A673 (cell line): Measurements from ENCODE around the gene ATRX. TPM values are rescaled to one million over a fixed set of nuclear protein-coding genes. Genes with fewer than 3 reads are reported as not detected.

ENCODE experiments used
- BruUV-seq: library from RNA; stranded (reverse); fragments of 400-500 nt; replicated peaks from 2 replicates; lab custom pipeline; 2021; lab: Mats Ljungman, UMichigan
- CTCF ChIA-PET: fragments of 300-600 bp; sonication (Branson Sonifier 250); formaldehyde crosslinking; loops from one replicate; lab custom pipeline; 2022; ENCODE audit warnings: antibody characterized with exemption; lab: Charles Lee
- POLR2A ChIA-PET: fragments of 300-600 bp; sonication (Branson Sonifier 250); formaldehyde crosslinking; loops from one replicate; lab custom pipeline; 2022; ENCODE audit warnings: antibody characterized with exemption; ENCODE audit not compliant: low non-redundant PET; lab: Charles Lee
- DNase-seq: peaks from one replicate; pipeline ENCODE4 v3.0.0-alpha.2; 2015; ENCODE audit warnings: low spot score
- H3K27ac ChIP-seq: fragments of 200-600 bp; sonication (generic); 2 replicates; pipeline ENCODE4 v1.5.1; 2016; ENCODE audit warnings: mixed run types, low read depth, mild to moderate bottlenecking, mixed read lengths, antibody characterized with exemption, low read length; ENCODE audit not compliant: poor library complexity, severe bottlenecking
- H3K27me3 ChIP-seq: fragments of 200-600 bp; sonication (generic); replicated peaks from 2 replicates; pipeline ENCODE4 v1.6.1; 2017; ENCODE audit warnings: mixed run types, low read depth, mild to moderate bottlenecking, mixed read lengths, antibody characterized with exemption, low read length; ENCODE audit not compliant: insufficient read depth, poor library complexity
- H3K36me3 ChIP-seq: fragments of 200-600 bp; sonication (generic); 2 replicates; pipeline ENCODE4 v1.6.1; 2016; ENCODE audit warnings: mixed run types, mild to moderate bottlenecking, mixed read lengths, antibody characterized with exemption, low read length; ENCODE audit not compliant: insufficient read depth, poor library complexity, severe bottlenecking
- H3K4me1 ChIP-seq: fragments of 200-600 bp; sonication (generic); 2 replicates; pipeline ENCODE4 v1.6.1; 2017; ENCODE audit warnings: mixed run types, mild to moderate bottlenecking, mixed read lengths, antibody characterized with exemption, low read length; ENCODE audit not compliant: insufficient read depth, poor library complexity, severe bottlenecking
- H3K4me3 ChIP-seq: fragments of 200-600 bp; sonication (generic); 2 replicates; pipeline ENCODE4 v1.5.1; 2016; ENCODE audit warnings: low read depth, mixed run types, mild to moderate bottlenecking, mixed read lengths, low read length; ENCODE audit not compliant: poor library complexity, severe bottlenecking
- H3K9me3 ChIP-seq: fragments of 200-600 bp; sonication (generic); 2 replicates; pipeline ENCODE4 v1.6.1; 2016; ENCODE audit warnings: mixed run types, low read depth, mild to moderate bottlenecking, mixed read lengths, antibody characterized with exemption, low read length; ENCODE audit not compliant: poor library complexity, severe bottlenecking
- EZH2 ChIP-seq: fragments of 200-600 bp; sonication (generic); IDR thresholded peaks from 2 replicates; pipeline ENCODE4 v1.6.1; 2017; ENCODE audit warnings: borderline replicate concordance, low read depth, mild to moderate bottlenecking, mixed read lengths, antibody characterized with exemption, low read length; ENCODE audit not compliant: poor library complexity, severe bottlenecking
- intact Hi-C: fragments of 100-400 bp; cut with micrococcal nuclease; formaldehyde crosslinking; loops from one replicate; pipeline ENCODE4 v1.10.0; 2022; ENCODE audit not compliant: unreplicated experiment
- total RNA-seq: library from RNA; stranded (reverse); gene quantifications from 2 replicates; pipeline ENCODE4 v1.2.3, GENCODE V29; 2021
- TF ChIP-seq, protein P1 (sequence below): fragments of 300-800, 200-600 bp; sonication (generic); conservative IDR thresholded peaks from 2 replicates; pipeline ENCODE4 v1.5.1; 2017; ENCODE audit warnings: low read depth, mild to moderate bottlenecking, antibody characterized with exemption, low read length, moderate library complexity, mixed read lengths

Gene ATRX
- total RNA-seq, 1 experiment from 2014 or later, result 101 TPM

DNA sequence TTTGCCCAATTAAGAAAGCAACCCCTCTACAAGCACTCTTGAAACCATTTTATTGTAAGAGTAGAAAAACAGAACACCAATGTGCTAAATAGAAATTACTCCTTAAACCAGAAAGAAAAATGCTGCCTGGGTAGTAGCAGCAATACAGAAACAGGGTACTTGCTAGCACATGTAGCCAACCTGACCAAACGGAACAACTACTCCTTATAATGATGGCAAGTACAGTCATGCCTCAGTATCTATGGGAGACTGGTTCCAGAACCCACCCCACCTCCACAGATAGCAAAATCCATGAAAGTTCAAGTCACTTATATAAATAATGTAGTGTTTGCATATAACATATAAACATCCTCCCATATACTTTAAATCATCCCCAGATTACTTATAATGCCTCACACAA lies 168.8 kb downstream of the ATRX start:
- DNase-seq, result no peak
- Histone ChIP-seq H3K4me1 (no peaks in the 10 kb centered on the region), H3K36me3 (peaks cover 6% of the 10 kb centered on the region), H3K4me3 (no peak overlapping the region), H3K27ac (no peak overlapping the region), H3K9me3 (no peaks in the 10 kb centered on the region), H3K27me3 (no peaks in the 10 kb centered on the region)
- BruUV-seq, result no TSS peak
- ChIA-PET POLR2A (no interaction called here), CTCF (no interaction called here)
- TF ChIP-seq, protein P1, sequence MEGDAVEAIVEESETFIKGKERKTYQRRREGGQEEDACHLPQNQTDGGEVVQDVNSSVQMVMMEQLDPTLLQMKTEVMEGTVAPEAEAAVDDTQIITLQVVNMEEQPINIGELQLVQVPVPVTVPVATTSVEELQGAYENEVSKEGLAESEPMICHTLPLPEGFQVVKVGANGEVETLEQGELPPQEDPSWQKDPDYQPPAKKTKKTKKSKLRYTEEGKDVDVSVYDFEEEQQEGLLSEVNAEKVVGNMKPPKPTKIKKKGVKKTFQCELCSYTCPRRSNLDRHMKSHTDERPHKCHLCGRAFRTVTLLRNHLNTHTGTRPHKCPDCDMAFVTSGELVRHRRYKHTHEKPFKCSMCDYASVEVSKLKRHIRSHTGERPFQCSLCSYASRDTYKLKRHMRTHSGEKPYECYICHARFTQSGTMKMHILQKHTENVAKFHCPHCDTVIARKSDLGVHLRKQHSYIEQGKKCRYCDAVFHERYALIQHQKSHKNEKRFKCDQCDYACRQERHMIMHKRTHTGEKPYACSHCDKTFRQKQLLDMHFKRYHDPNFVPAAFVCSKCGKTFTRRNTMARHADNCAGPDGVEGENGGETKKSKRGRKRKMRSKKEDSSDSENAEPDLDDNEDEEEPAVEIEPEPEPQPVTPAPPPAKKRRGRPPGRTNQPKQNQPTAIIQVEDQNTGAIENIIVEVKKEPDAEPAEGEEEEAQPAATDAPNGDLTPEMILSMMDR, result no peak
- TF ChIP-seq EZH2, result no peak
- intact Hi-C loops, result no loop called here

DNA sequence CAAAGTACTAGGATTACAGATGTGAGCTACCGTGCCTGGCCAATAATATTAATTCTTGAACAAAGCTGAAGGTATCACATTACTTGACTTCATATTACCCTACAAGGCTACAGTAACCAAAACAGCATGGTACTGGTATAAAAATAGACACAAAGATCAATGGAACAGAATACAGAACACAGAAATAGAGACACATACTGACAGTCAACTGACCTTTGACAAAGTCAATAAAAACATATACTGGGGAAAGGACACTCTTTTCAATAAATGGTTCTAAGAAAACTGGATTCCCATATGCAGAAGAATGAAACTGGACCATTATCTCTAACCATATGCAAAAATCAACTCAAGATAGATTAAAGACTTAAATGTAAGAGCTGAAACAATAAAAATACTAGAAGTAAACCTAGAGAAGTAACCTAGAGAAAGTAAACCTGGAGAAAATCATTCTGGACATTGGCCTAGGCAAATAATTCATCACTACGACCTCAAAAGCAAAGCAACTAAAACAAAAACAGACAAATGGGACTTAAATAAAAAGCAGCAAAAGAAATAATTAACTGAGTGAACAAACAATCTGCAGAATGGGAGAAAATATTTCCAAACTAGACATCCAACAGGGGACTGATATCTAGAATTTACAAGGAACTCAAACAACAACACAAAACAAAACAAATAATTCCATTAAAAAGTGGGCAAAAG lies 182.2 kb downstream of the ATRX start:
- intact Hi-C loops, result loop anchor here (10.0 kb wide), 1 partner anchor 61 kb away; no protein-coding TSS in a partner anchor

DNA sequence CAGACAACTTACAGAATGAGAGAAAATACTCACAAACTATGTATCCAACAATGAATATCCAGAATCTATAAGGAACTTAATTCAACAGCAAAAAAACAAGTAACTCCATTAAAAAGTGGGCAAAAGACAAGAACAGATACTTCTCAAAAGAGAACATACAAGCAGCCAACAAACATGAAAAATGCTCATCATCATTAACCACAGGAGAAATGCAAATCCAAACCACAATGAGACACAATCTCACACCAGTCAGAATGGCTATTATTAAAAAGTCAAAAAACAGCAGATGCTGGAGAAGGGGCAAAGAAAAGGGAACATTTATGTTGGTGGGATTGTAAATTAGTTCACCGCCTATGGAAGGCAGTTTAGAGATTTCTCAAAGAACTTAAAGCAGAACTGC lies 188.5 kb downstream of the ATRX start:
- Histone ChIP-seq H3K36me3 (no peaks in the 10 kb centered on the region), H3K27me3 (no peaks in the 10 kb centered on the region), H3K4me3 (no peak overlapping the region), H3K4me1 (no peaks in the 10 kb centered on the region), H3K9me3 (no peaks in the 10 kb centered on the region), H3K27ac (no peak overlapping the region)
- DNase-seq, result no peak
- BruUV-seq, result no TSS peak
- ChIA-PET POLR2A (no interaction called here), CTCF (no interaction called here)
- TF ChIP-seq, protein P1, result no peak
- TF ChIP-seq EZH2, result no peak
- intact Hi-C loops, result no loop called here

More for the DNA sequence above, 182.2 kb downstream of the ATRX start:
- Histone ChIP-seq H3K9me3 (no peaks in the 10 kb centered on the region), H3K4me1 (no peaks in the 10 kb centered on the region), H3K4me3 (no peak overlapping the region), H3K36me3 (no peaks in the 10 kb centered on the region), H3K27me3 (no peaks in the 10 kb centered on the region), H3K27ac (no peak overlapping the region)
- no TSS peak for BruUV-seq
- POLR2A ChIA-PET, result no interaction called here
- no peak for TF ChIP-seq EZH2
- TF ChIP-seq, protein P1, result no peak
- CTCF ChIA-PET, result no interaction called here
- no peak for DNase-seq
